HK-2 (cell line): ENCODE results near the gene ZYG11B.
"Not testable (repeated sequence)": the region's sequence is repeated elsewhere in the genome, so short reads cannot be mapped to it uniquely, and the experiment has no call there.

Experiments used
- DNase-seq: peaks from one replicate; pipeline ENCODE4 v3.0.0-alpha.2; 2018; ENCODE audit not compliant: unreplicated experiment

ZYG11B gene

GRCh38 chr1:52726265-52727113 lies at the start of gene ZYG11B:
Gene ZYG11B, plus strand, starts transcription at chr1:52726453. Its CDS starts 201 bp downstream, at chr1:52726654.
- peak; percentile 90 for DNase-seq

GRCh38 chr1:52677076-52677806 lies 49.0 kb upstream of the ZYG11B start:
- DNase-seq, result no peak

GRCh38 chr1:52679048-52679447 lies 47.2 kb upstream of the ZYG11B start:
- no peak for DNase-seq

DNA sequence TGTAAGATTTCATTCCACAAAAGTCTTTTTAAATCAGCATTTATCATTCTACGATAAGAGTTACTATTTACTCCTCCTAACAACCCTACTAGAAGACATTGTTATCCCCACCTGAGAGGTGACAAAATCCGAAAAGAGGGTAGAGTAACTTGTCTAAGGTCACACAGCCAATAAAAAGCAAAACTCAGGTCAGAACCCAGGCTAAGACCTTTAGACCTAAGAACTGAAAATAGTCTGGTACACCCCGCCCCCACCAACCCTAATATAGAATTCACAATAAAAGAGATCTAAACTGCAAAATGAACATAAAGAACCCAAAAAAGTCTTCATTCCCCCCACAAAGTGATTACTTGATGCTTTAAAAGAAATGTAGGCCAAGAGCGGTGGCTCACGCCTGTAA lies 46.8 kb upstream of the ZYG11B start:
- DNase-seq, result no peak

GRCh38 chr1:52680353-52680752 lies 45.9 kb upstream of the ZYG11B start:
- DNase-seq, result no peak

DNA sequence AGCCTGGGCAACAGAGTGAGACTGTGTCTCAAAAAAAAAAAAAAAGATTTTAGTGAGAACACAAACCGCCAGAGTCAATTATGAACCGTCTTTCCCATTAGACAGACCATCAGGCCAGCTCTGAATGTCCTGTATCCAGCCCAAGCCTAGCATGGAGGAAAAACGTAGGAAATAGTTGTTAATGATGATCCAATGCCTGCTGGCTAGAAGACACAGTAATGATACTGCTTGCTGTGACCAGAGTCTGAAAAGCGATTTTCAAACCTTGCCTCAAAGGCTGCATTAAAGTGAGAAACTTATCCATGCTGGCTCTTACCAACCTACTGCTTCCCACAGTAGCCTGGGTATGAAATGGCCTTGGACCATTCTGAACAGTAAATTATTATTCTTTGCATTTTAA lies 45.1 kb upstream of the ZYG11B start:
- DNase-seq, result no peak

GRCh38 chr1:52683367-52683940 lies 42.8 kb upstream of the ZYG11B start:
- DNase-seq, result no peak

DNA sequence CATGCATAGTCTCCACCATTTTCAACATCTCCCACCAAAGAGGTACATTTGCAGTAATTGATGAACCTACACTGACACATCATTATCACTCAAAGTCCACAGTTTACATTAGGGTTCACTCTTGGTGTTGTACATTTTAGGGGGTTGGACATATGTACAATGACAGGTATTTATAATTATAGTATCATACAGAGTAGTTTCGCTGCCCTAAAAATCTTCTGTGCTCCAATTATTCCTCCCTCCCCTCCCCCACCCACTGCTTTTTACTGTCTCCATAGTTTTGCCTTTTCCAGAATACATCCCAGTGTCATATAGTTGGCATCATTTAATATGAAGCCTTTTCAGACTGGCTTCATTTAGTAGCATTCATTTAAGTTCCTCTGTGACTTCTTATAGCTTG lies 41.7 kb upstream of the ZYG11B start:
- no peak for DNase-seq

DNA sequence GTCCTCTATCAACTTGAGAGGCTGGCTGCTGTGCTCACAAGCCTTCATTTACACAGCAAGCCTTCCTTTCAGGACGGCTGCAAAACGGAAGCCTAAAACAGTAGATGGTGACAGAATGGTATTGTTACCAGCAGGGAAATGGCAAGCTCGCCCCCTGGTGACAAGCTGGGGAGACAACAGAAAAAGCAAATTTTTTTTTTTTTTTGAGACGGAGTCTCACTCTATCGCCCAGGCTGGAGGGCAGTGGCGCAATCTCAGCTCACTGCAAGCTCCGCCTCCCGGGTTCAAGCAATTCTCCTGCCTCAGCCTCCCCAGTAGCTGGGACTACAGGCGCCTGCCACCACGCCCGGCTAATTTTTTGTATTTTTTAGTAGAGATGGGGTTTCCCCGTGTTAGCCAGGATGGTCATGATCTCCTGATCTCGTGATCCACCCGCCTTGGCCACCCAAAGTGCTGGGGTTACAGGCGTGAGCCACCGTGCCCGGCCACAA lies 39.9 kb upstream of the ZYG11B start:
- DNase-seq, result peak; percentile 52

GRCh38 chr1:52686830-52687229 lies 39.4 kb upstream of the ZYG11B start:
- DNase-seq, result no peak

DNA sequence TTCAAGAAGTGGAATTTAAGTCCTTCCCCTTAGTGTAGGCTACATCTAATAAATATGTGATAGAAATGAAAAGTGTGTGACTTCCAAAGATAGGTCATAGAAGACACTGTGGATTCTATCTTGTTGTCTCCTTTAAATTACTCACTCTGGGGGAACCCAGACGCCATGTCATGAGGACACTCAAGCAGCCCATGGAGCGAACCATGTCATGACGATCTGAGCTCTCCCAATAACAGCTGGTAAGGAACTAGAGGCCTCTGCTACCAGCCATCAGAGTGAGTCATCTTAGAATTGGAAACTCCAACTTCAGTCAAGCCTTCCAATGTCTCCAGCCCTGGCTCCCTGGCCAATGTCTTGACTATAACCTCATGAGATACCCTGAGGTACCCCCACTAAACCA lies 34.4 kb upstream of the ZYG11B start:
- no peak for DNase-seq

DNA sequence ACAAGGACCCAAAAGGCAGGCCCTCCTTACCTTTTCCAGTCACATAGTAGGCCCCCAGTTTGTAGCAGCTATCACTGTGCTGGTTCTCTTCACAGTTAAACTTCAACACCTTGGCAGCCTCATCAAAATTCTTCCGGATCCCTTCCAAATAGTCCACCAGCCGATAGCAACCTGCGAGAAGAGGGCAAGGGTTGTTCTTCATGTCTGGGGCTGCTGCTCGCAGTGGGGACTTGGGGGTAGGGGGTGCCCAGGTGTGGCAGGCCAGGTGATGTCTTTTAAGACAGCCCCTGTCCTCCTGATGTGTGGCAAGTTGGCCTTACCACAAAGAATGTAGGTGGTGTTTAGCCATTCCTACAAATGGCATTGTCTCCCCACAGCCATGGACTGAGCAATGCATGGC lies 33.6 kb upstream of the ZYG11B start:
- no peak for DNase-seq

DNA sequence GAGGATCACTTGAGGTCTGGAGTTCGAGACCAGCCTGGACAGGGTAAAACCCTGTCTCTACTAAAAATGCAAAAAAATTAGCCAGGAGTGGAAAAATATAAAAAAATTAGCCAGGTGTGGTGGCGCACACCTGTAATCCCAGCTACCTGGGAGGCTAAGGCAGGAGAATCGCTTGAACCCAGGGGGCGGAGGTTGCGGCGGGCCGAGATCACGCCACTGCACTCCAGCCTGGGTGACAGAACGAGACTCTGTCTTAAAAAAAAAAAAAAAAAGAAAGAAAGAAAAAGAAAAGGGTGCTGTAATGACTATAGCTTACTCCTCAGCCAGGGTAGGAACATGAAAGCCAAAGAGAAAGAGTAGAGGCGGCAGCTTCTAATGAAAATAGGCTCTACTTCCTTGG lies 32.9 kb upstream of the ZYG11B start:
- DNase-seq, result not testable (repeated sequence)

- DNase-seq, result no peak
Observed at GRCh38 chr1:52693843-52694242, 32.4 kb upstream of the ZYG11B start.

DNA sequence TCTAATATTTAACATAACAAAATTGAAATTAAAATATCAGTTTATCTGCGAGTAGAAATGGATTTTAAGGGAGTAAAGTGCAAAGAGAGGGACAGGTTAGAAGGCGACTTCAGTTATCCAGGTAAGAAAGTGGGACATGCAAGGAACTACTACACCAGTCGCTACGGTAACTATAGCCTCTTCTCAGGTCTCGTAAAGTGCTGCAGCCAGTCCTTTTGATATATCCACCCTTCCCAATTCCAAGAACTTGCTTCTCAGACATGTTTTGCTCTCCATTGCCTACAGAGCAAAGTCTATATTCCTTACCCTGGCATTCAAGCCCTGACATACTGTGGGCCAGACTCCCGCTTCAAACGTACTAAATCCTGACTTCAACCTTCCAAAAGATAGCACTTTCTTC lies 30.6 kb upstream of the ZYG11B start:
- DNase-seq, result no peak

GRCh38 chr1:52697795-52698674 lies 28.2 kb upstream of the ZYG11B start, which contains the start of gene COA7:
Gene COA7, minus strand, starts transcription at chr1:52698347. Its CDS starts 21 bp downstream, at chr1:52698326.
- peak; percentile 87 for DNase-seq

DNA sequence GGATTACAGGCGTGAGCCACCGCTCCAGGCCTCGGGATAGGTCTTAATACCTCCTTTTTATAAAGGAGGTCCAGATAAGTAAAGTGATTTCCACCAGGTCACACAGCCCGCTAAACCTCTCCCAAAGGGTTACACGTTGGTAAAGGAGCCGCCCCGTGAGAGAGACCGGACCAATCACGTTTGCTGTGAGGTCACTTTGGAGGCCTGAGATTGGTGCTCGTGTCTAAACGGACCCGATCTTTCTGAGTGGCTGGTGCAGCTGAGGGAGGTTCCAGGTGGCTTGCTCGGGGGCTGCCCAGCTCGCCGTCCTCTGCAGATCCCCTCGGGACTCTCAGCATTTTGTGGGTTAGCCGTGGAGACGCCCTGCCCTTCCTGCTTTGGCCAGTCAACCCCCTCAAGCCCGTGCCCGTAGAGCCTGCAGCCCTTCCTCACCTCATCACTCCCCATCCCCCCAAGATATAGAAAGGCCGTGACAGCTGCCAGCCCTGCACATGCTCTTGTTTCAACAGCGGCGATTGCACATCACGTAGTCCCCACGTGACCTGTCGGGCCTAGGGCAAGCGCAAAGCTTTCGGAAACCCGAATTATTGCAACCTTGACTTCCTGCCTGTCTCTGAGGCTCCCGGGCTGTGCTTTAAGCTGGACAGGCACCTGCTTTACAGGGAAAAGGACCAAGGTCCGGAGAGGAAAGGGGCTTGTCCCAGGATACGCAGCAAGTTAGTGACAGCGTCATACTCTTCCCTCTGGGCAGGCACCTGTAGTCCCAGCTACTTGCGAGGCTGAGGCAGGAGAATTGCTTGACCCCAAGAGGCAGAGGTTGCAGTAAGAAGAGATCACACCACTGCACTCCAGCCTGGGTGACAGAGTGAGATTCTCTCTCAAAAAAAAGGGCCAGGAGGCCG lies 23.1 kb upstream of the ZYG11B start:
- DNase-seq, result peak; percentile 90

DNA sequence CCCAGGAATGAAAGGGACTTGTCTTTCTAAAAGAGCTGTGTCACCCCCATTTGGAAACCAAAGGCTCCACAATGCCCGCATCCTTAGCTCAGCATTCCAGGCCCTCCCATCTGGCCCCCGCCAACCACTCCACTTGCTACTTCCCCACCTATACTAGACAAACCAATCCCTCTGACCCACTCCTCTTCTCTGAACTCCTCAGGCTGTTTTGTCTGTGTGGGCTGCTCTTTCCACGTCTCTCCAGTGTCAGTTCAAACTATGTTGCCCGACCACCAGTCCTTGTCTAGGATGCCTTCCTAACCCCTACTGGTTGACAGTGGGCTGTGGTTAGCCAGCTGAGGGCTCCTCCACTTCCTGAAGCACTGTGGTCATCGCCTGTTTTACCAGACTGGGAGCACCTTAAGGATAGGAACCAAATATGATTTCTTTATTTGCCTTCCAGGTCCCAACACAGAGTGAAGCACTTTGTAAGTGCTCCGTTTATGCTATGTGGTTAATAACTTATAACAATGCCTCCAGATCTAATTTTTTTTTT lies 20.1 kb upstream of the ZYG11B start:
- no peak for DNase-seq

DNA sequence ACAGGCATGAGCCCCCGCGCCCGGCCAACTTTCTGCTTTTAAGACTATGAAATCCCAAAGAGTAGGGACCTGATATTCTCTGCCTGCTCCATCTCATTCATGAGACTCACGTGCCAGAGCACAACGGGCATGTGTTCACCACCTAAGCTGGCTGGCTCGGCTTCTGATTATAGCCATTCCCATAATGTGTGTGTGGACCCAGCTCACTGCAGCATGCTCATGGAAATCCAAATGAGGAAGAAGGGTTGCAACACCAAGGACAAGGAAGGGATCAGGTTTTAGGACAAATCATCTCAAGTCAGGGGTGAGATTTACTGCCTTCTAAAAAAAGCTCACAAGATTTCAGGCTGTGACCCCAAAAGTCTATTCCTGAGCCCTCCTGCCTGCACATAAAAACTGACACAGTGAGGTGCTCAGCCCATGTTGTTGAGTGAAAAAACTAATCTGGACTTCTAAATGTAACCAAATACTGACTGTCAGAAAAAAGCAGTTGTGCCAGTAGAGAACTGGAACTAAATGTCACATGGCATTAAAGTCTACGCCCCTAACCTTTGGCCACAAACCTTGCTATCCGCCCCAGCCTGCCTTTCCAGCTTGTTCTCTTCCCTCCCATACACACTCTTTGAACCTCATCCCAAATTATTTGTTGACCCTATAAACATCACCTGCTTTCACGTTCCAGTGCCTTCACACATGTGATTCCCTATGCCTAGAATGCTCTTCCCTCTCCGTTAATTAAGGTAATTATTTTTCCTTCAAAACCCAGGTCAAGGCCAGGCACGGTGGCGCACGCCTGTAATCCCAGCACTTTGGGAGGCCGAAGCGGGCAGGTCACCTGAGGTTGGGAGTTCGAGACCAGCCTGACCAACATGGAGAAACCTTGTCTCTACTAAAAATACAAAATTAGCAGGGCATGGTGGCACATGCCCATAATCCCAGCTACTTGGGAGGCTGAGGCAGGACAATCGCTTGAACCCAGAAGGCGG lies 19.0 kb upstream of the ZYG11B start:
- no peak for DNase-seq
